RWPE2 (cell line): Measurements from ENCODE around the gene ACIN1.

Experiments used
- ATAC-seq: fragments of 200-7000 bp; cut with Tn5 transposase; 3 replicates; pipeline ENCODE4 v1.9.1; 2021; ENCODE audit warnings: low read depth
- DNase-seq: peaks from one replicate; pipeline ENCODE4 v3.0.0-alpha.2; 2020; ENCODE audit warnings: low spot score
- H3K27ac ChIP-seq: fragments of 450-650 bp; 2 replicates; pipeline ENCODE4 v1.5.1; 2017; ENCODE audit warnings: mild to moderate bottlenecking; ENCODE audit not compliant: poor library complexity, severe bottlenecking
- H3K27me3 ChIP-seq: fragments of 250-450 bp; sonication (Bioruptor Pico); 2 replicates; pipeline ENCODE4 v1.5.1; 2021; ENCODE audit warnings: mild to moderate bottlenecking, moderate library complexity; ENCODE audit not compliant: insufficient read depth, poor library complexity, severe bottlenecking
- H3K36me3 ChIP-seq: fragments of 250-450 bp; sonication (Bioruptor Pico); 2 replicates; pipeline ENCODE4 v1.5.1; 2020; ENCODE audit warnings: low read depth, mild to moderate bottlenecking, moderate library complexity
- H3K4me1 ChIP-seq: fragments of 250-450 bp; sonication (Bioruptor Pico); 2 replicates; pipeline ENCODE4 v1.5.1; 2021; ENCODE audit warnings: mild to moderate bottlenecking, moderate library complexity; ENCODE audit not compliant: insufficient read depth, poor library complexity, severe bottlenecking
- H3K4me3 ChIP-seq: fragments of 250-450 bp; sonication (Bioruptor Pico); 2 replicates; pipeline ENCODE4 v1.5.1; 2021; ENCODE audit warnings: mild to moderate bottlenecking, moderate library complexity; ENCODE audit not compliant: severe bottlenecking
- H3K9me3 ChIP-seq: fragments of 250-450 bp; sonication (Bioruptor Pico); 2 replicates; pipeline ENCODE4 v1.5.1; 2021; ENCODE audit warnings: mild to moderate bottlenecking, moderate library complexity; ENCODE audit not compliant: severe bottlenecking
- TF ChIP-seq, protein P1 (sequence below): fragments of 450-650 bp; IDR thresholded peaks from one replicate; pipeline ENCODE4 v1.5.1; 2017; ENCODE audit warnings: mild to moderate bottlenecking, moderate library complexity; ENCODE audit not compliant: poor library complexity, severe bottlenecking

The ACIN1 gene, protein sequence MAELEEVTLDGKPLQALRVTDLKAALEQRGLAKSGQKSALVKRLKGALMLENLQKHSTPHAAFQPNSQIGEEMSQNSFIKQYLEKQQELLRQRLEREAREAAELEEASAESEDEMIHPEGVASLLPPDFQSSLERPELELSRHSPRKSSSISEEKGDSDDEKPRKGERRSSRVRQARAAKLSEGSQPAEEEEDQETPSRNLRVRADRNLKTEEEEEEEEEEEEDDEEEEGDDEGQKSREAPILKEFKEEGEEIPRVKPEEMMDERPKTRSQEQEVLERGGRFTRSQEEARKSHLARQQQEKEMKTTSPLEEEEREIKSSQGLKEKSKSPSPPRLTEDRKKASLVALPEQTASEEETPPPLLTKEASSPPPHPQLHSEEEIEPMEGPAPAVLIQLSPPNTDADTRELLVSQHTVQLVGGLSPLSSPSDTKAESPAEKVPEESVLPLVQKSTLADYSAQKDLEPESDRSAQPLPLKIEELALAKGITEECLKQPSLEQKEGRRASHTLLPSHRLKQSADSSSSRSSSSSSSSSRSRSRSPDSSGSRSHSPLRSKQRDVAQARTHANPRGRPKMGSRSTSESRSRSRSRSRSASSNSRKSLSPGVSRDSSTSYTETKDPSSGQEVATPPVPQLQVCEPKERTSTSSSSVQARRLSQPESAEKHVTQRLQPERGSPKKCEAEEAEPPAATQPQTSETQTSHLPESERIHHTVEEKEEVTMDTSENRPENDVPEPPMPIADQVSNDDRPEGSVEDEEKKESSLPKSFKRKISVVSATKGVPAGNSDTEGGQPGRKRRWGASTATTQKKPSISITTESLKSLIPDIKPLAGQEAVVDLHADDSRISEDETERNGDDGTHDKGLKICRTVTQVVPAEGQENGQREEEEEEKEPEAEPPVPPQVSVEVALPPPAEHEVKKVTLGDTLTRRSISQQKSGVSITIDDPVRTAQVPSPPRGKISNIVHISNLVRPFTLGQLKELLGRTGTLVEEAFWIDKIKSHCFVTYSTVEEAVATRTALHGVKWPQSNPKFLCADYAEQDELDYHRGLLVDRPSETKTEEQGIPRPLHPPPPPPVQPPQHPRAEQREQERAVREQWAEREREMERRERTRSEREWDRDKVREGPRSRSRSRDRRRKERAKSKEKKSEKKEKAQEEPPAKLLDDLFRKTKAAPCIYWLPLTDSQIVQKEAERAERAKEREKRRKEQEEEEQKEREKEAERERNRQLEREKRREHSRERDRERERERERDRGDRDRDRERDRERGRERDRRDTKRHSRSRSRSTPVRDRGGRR

DNA sequence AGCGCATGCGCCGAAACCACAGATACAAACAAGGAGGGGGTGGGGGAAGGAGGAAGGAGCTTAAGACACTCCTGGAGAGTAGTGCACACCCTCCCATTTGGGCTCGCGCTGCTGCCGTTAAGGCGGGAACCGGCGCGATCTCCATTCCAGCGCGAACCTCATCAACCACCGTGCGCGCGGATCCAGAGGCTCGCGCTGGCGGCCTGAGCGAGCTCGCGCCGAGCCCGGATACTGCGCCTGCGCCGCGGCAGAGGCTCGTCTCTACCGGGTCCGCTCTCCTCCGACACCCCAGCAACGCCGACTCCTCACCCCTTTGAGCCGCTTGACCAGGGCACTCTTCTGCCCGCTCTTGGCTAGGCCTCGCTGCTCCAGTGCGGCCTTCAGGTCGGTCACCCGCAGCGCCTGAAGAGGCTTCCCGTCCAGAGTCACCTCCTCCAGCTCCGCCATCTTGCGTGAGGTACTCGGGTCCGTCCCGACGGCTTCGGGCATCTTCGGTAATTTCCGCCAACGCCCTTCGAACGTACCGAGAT is at the start of gene ACIN1:
TSS of gene ACIN1 (minus strand) at position 471 of the 530 bp plus-strand sequence. CDS start at position 447, 24 bp downstream.
- ATAC-seq (peak; percentile 54), DNase-seq (peak; percentile 90)
- Histone ChIP-seq H3K27ac (peak within 1 kb of the TSS; percentile 82), H3K4me3 (peak within 1 kb of the TSS; percentile 70), H3K4me1 (peaks cover 13% of the 10 kb centered on the region), H3K36me3 (peaks cover 65% of the 10 kb centered on the region), H3K9me3 (no peaks in the 10 kb centered on the region), H3K27me3 (no peaks in the 10 kb centered on the region)
- TF ChIP-seq, protein P1, sequence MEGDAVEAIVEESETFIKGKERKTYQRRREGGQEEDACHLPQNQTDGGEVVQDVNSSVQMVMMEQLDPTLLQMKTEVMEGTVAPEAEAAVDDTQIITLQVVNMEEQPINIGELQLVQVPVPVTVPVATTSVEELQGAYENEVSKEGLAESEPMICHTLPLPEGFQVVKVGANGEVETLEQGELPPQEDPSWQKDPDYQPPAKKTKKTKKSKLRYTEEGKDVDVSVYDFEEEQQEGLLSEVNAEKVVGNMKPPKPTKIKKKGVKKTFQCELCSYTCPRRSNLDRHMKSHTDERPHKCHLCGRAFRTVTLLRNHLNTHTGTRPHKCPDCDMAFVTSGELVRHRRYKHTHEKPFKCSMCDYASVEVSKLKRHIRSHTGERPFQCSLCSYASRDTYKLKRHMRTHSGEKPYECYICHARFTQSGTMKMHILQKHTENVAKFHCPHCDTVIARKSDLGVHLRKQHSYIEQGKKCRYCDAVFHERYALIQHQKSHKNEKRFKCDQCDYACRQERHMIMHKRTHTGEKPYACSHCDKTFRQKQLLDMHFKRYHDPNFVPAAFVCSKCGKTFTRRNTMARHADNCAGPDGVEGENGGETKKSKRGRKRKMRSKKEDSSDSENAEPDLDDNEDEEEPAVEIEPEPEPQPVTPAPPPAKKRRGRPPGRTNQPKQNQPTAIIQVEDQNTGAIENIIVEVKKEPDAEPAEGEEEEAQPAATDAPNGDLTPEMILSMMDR, result peak; percentile 3

DNA sequence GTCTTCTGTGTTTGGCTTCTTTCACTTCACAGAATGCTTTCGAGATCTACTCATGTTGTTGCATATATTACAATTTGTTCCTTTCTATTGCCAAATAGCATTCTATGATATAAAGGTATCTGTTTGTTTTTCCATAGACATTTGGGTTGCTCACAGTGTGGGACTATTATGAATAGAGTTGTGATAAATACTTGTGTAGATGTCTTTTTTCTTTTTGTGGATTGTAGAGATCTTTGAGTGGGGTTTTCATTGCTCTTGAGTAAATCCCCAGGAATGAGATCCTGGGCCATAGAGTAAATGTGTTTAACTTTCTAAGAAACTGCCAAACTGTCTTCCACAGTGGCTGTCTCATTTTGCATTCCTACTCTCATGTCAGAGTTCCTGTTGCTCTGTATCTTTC is 49.0 kb upstream of the ACIN1 start:
- TF ChIP-seq, protein P1, result no peak
- no peaks in the 10 kb centered on the region for H3K27me3 ChIP-seq
- no peaks in the 10 kb centered on the region for H3K36me3 ChIP-seq
- H3K9me3 ChIP-seq, result no peaks in the 10 kb centered on the region
- ATAC-seq (no peak), DNase-seq (no peak)
- peaks cover 9% of the 10 kb centered on the region for H3K4me1 ChIP-seq
- H3K4me3 ChIP-seq, result no peak overlapping the region
- H3K27ac ChIP-seq, result no peak overlapping the region

DNA sequence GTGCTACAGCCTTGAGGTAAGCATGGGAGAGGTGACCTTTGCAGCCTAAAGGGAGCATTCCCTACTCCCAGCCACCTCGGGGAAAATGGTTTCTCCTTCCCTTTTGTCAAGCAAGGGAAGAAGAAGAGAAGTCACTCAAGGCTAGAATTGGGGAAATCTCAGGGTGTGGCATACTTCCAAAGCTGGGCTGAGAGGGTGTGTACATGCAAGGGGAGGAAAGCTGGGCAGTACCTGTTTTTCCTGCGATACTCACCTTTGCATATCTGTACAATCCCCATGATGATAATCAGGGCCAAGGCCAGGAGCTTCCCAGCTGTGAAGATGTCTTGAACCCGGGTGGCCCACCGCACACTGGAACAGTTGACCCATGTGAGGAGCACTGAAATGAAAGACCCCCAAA is 47.9 kb upstream of the ACIN1 start:
- no peak for ATAC-seq
- H3K36me3 ChIP-seq, result no peaks in the 10 kb centered on the region

DNA sequence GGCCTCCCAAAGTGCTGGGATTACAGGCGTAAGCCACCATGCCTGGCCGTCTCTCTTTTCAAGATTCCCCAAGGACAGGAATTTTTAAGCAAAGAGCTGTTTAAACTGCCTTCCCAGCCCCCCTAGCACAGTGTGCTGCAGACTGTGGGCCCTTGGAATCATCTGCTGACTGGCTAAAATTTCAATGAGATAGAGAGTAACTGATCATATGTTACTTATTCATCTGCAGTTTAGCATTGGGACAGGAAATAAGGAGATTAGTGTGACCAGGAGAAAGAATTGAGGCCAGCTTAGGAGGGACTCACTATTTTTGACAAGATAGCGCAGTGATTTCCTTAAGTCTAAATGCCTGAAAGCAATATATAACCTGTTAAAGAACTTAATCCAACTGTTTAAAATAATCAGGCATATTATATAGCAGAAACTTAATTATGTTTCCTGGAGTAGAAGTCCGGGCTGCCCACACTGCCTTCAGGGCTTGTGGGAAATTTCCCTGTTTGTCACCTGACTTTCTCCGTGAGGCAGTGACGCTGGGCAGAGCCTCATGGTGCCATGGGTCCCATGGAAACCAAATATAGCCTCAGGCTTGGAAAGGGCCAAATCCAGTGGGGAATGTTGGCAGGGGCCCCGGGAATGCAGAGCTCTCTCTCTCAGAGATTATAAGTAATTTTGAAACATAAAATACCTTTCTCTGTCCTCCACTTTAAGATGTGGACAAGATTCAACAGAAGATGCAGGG is 46.9 kb upstream of the ACIN1 start:
- TF ChIP-seq, protein P1, result no peak
- DNase-seq (no peak), ATAC-seq (0 out of 3 replicates have a peak, but pooled peaks have one; percentile 11)
- peaks cover 25% of the 10 kb centered on the region for H3K4me1 ChIP-seq
- no peak overlapping the region for H3K27ac ChIP-seq
- H3K9me3 ChIP-seq, result no peaks in the 10 kb centered on the region
- H3K27me3 ChIP-seq, result no peaks in the 10 kb centered on the region
- no peaks in the 10 kb centered on the region for H3K36me3 ChIP-seq
- no peak overlapping the region for H3K4me3 ChIP-seq

More for the DNA sequence above, 47.9 kb upstream of the ACIN1 start:
- Histone ChIP-seq H3K27me3 (no peaks in the 10 kb centered on the region), H3K9me3 (no peaks in the 10 kb centered on the region), H3K4me3 (no peak overlapping the region), H3K4me1 (peaks cover 17% of the 10 kb centered on the region), H3K27ac (no peak overlapping the region)
- TF ChIP-seq, protein P1, result no peak
- DNase-seq, result no peak
